HEK293 (cell line): Measurements from ENCODE around the gene DPP6.
A peak's percentile ranks its signal among the peaks of the same experiment; 100 is the strongest.

ENCODE experiments used
- IKZF3 ChIP-seq: fragments of 450-650 bp; IDR thresholded peaks from 2 replicates; pipeline ENCODE4 v1.5.0; 2018; ENCODE audit warnings: missing biosample characterization, mild to moderate bottlenecking, missing genetic modification characterization, moderate library complexity
- KLF7 ChIP-seq: fragments of 450-650 bp; formaldehyde crosslinking; IDR thresholded peaks from 2 replicates; pipeline ENCODE4 v1.5.1; 2016; ENCODE audit warnings: missing biosample characterization, missing genetic modification characterization, borderline replicate concordance
- PATZ1 ChIP-seq: fragments of 450-650 bp; formaldehyde crosslinking; IDR thresholded peaks from 2 replicates; pipeline ENCODE4 v1.5.1; 2016; ENCODE audit warnings: missing biosample characterization, missing genetic modification characterization
- SP3 ChIP-seq: fragments of 450-650 bp; formaldehyde crosslinking; IDR thresholded peaks from 2 replicates; pipeline ENCODE4 v1.5.1; 2016; ENCODE audit warnings: missing biosample characterization, missing genetic modification characterization
- ZIC2 ChIP-seq: fragments of 450-650 bp; formaldehyde crosslinking; IDR thresholded peaks from 2 replicates; pipeline ENCODE4 v1.5.1; 2016; ENCODE audit warnings: missing biosample characterization, missing genetic modification characterization
- ZNF23 ChIP-seq: fragments of 450-650 bp; formaldehyde crosslinking; IDR thresholded peaks from 2 replicates; pipeline ENCODE4 v1.5.1; 2016; ENCODE audit warnings: missing biosample characterization, missing genetic modification characterization, borderline replicate concordance
- ZNF350 ChIP-seq: fragments of 450-650 bp; formaldehyde crosslinking; IDR thresholded peaks from 2 replicates; pipeline ENCODE4 v1.5.0; 2017; ENCODE audit warnings: missing biosample characterization, mild to moderate bottlenecking, missing genetic modification characterization
- ZNF362 ChIP-seq: fragments of 450-650 bp; formaldehyde crosslinking; IDR thresholded peaks from 2 replicates; pipeline ENCODE4 v1.5.1; 2016; ENCODE audit warnings: missing biosample characterization, missing genetic modification characterization
- ZNF433 ChIP-seq: fragments of 450-650 bp; formaldehyde crosslinking; IDR thresholded peaks from 2 replicates; pipeline ENCODE4 v1.5.1; 2016; ENCODE audit warnings: missing biosample characterization, missing genetic modification characterization, low read depth
- ZNF549 ChIP-seq: fragments of 450-650 bp; IDR thresholded peaks from 2 replicates; pipeline ENCODE4 v1.5.1; 2018; ENCODE audit warnings: missing biosample characterization, missing genetic modification characterization, mild to moderate bottlenecking, inconsistent platforms, moderate library complexity
- ZNF555 ChIP-seq: fragments of 450-650 bp; formaldehyde crosslinking; conservative IDR thresholded peaks from 2 replicates; pipeline ENCODE4 v1.5.1; 2017; ENCODE audit warnings: missing biosample characterization, mild to moderate bottlenecking, missing genetic modification characterization, inconsistent platforms
- ZNF585B ChIP-seq: fragments of 450-650 bp; formaldehyde crosslinking; IDR thresholded peaks from 2 replicates; pipeline ENCODE4 v1.5.1; 2016; ENCODE audit warnings: missing biosample characterization, missing genetic modification characterization
- ZNF600 ChIP-seq: fragments of 450-650 bp; formaldehyde crosslinking; IDR thresholded peaks from 2 replicates; pipeline ENCODE4 v1.5.1; 2016; ENCODE audit warnings: missing biosample characterization, missing genetic modification characterization
- ZNF629 ChIP-seq: fragments of 450-650 bp; formaldehyde crosslinking; IDR thresholded peaks from 2 replicates; pipeline ENCODE4 v1.5.1; 2017; ENCODE audit warnings: missing biosample characterization, missing genetic modification characterization
- ZNF645 ChIP-seq: fragments of 450-650 bp; formaldehyde crosslinking; IDR thresholded peaks from 2 replicates; pipeline ENCODE4; 2016; ENCODE audit warnings: missing biosample characterization, missing genetic modification characterization
- ZNF692 ChIP-seq: fragments of 450-650 bp; formaldehyde crosslinking; IDR thresholded peaks from 2 replicates; pipeline ENCODE4 v1.5.1; 2016; ENCODE audit warnings: missing biosample characterization, missing genetic modification characterization
- ZNF704 ChIP-seq: fragments of 450-650 bp; formaldehyde crosslinking; IDR thresholded peaks from 2 replicates; pipeline ENCODE4 v1.5.1; 2016; ENCODE audit warnings: missing biosample characterization, missing genetic modification characterization
- TF ChIP-seq, protein P1 (sequence below): fragments of 450-650 bp; formaldehyde crosslinking; IDR thresholded peaks from 2 replicates; pipeline ENCODE4 v1.5.0; 2017; ENCODE audit warnings: missing biosample characterization, missing genetic modification characterization, borderline replicate concordance
- TF ChIP-seq, protein P2 (sequence below): fragments of 450-650 bp; formaldehyde crosslinking; optimal IDR thresholded peaks from 2 replicates; pipeline ENCODE3; 2016; ENCODE audit warnings: missing biosample characterization, mild to moderate bottlenecking, missing genetic modification characterization
- TF ChIP-seq, protein P3 (sequence below): fragments of 450-650 bp; formaldehyde crosslinking; IDR thresholded peaks from 2 replicates; pipeline ENCODE4 v1.5.1; 2016; ENCODE audit warnings: missing biosample characterization, missing genetic modification characterization, borderline replicate concordance

The DPP6 gene

GRCh38 chr7:154817224-154817896 is 765.2 kb downstream of the DPP6 start (continued):
- no peak for TF ChIP-seq ZNF350 (tag by site-specific recombination)
- TF ChIP-seq ZNF629, result peak; percentile 90
- TF ChIP-seq ZNF600 (tag by site-specific recombination), result no peak
- no peak for TF ChIP-seq ZNF692 (tag by site-specific recombination)
- TF ChIP-seq ZNF23 (tag by site-specific recombination), result 0 out of 2 replicates have a peak, but pooled peaks have one; percentile 10
- TF ChIP-seq, protein P1, sequence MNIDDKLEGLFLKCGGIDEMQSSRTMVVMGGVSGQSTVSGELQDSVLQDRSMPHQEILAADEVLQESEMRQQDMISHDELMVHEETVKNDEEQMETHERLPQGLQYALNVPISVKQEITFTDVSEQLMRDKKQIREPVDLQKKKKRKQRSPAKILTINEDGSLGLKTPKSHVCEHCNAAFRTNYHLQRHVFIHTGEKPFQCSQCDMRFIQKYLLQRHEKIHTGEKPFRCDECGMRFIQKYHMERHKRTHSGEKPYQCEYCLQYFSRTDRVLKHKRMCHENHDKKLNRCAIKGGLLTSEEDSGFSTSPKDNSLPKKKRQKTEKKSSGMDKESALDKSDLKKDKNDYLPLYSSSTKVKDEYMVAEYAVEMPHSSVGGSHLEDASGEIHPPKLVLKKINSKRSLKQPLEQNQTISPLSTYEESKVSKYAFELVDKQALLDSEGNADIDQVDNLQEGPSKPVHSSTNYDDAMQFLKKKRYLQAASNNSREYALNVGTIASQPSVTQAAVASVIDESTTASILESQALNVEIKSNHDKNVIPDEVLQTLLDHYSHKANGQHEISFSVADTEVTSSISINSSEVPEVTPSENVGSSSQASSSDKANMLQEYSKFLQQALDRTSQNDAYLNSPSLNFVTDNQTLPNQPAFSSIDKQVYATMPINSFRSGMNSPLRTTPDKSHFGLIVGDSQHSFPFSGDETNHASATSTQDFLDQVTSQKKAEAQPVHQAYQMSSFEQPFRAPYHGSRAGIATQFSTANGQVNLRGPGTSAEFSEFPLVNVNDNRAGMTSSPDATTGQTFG (tag by site-specific recombination), result peak; percentile 62; the same call in 1 of the 2 replicates
- TF ChIP-seq, protein P2, sequence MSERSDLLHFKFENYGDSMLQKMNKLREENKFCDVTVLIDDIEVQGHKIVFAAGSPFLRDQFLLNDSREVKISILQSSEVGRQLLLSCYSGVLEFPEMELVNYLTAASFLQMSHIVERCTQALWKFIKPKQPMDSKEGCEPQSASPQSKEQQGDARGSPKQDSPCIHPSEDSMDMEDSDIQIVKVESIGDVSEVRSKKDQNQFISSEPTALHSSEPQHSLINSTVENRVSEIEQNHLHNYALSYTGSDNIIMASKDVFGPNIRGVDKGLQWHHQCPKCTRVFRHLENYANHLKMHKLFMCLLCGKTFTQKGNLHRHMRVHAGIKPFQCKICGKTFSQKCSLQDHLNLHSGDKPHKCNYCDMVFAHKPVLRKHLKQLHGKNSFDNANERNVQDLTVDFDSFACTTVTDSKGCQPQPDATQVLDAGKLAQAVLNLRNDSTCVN (tag by site-specific recombination), result no peak
- no peak for TF ChIP-seq PATZ1 (tag by site-specific recombination)
- TF ChIP-seq SP3 (tag by site-specific recombination), result no peak
- TF ChIP-seq KLF7 (tag by site-specific recombination), result no peak
- no peak for TF ChIP-seq ZNF362
- no peak for TF ChIP-seq ZIC2
- TF ChIP-seq, protein P3, sequence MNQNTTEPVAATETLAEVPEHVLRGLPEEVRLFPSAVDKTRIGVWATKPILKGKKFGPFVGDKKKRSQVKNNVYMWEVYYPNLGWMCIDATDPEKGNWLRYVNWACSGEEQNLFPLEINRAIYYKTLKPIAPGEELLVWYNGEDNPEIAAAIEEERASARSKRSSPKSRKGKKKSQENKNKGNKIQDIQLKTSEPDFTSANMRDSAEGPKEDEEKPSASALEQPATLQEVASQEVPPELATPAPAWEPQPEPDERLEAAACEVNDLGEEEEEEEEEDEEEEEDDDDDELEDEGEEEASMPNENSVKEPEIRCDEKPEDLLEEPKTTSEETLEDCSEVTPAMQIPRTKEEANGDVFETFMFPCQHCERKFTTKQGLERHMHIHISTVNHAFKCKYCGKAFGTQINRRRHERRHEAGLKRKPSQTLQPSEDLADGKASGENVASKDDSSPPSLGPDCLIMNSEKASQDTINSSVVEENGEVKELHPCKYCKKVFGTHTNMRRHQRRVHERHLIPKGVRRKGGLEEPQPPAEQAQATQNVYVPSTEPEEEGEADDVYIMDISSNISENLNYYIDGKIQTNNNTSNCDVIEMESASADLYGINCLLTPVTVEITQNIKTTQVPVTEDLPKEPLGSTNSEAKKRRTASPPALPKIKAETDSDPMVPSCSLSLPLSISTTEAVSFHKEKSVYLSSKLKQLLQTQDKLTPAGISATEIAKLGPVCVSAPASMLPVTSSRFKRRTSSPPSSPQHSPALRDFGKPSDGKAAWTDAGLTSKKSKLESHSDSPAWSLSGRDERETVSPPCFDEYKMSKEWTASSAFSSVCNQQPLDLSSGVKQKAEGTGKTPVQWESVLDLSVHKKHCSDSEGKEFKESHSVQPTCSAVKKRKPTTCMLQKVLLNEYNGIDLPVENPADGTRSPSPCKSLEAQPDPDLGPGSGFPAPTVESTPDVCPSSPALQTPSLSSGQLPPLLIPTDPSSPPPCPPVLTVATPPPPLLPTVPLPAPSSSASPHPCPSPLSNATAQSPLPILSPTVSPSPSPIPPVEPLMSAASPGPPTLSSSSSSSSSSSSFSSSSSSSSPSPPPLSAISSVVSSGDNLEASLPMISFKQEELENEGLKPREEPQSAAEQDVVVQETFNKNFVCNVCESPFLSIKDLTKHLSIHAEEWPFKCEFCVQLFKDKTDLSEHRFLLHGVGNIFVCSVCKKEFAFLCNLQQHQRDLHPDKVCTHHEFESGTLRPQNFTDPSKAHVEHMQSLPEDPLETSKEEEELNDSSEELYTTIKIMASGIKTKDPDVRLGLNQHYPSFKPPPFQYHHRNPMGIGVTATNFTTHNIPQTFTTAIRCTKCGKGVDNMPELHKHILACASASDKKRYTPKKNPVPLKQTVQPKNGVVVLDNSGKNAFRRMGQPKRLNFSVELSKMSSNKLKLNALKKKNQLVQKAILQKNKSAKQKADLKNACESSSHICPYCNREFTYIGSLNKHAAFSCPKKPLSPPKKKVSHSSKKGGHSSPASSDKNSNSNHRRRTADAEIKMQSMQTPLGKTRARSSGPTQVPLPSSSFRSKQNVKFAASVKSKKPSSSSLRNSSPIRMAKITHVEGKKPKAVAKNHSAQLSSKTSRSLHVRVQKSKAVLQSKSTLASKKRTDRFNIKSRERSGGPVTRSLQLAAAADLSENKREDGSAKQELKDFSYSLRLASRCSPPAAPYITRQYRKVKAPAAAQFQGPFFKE, result no peak
- TF ChIP-seq IKZF3 (tag by site-specific recombination), result no peak
- no peak for TF ChIP-seq ZNF645 (tag by site-specific recombination)
- no peak for TF ChIP-seq ZNF585B
- TF ChIP-seq ZNF704 (tag by site-specific recombination), result no peak
- TF ChIP-seq ZNF555 (tag by site-specific recombination), result no peak
- TF ChIP-seq ZNF433 (tag by site-specific recombination), result no peak
- TF ChIP-seq ZNF549 (tag by site-specific recombination), result no peak
